ENCODE data around the gene AURKA. TPM values are rescaled to one million over a fixed set of nuclear protein-coding genes. Genes with fewer than 3 reads are reported as not detected.

Gene AURKA
- total and polyA plus RNA-seq, 4 donors = 0.88 to 41.6 (median 2.7) TPM

DNA sequence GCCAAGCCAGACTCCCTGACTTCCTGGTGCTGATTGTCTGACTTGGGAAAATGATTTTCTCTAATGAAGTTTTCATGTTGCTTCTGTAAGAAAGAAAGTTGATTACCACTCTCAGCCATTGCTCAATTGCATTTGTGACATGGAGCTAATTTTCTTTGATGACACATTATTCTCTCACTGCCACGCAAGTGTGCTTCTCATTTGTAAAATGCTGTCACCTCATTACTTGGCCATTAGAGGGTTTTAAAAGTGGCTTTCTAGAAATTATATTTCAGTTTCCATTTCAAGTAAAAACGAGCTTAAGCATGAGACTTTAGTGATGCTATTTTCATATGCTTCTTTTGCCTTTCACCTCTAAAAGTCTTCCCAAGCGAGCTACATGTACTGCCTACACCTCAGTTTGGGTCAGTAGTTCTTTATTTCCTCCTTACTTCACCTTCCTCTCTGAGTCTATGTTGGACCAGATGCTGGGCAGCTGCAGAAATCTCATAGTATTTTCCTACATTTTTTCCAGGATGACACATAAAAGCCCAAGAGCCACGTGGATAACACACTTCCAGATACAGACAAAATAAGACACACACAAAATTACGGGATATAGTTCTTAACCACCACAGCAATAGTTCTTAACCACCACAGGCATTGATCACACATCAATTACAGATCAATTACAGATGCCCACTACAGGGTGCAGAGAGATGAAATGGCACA lies 39.5 kb downstream of the AURKA start (continued):
- TF ChIP-seq, protein P1, sequence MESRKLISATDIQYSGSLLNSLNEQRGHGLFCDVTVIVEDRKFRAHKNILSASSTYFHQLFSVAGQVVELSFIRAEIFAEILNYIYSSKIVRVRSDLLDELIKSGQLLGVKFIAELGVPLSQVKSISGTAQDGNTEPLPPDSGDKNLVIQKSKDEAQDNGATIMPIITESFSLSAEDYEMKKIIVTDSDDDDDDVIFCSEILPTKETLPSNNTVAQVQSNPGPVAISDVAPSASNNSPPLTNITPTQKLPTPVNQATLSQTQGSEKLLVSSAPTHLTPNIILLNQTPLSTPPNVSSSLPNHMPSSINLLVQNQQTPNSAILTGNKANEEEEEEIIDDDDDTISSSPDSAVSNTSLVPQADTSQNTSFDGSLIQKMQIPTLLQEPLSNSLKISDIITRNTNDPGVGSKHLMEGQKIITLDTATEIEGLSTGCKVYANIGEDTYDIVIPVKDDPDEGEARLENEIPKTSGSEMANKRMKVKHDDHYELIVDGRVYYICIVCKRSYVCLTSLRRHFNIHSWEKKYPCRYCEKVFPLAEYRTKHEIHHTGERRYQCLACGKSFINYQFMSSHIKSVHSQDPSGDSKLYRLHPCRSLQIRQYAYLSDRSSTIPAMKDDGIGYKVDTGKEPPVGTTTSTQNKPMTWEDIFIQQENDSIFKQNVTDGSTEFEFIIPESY (IDR thresholded peaks at IDR 0.05) = no peak
- no peak for TF ChIP-seq RAD21 (IDR thresholded peaks at IDR 0.05)

DNA sequence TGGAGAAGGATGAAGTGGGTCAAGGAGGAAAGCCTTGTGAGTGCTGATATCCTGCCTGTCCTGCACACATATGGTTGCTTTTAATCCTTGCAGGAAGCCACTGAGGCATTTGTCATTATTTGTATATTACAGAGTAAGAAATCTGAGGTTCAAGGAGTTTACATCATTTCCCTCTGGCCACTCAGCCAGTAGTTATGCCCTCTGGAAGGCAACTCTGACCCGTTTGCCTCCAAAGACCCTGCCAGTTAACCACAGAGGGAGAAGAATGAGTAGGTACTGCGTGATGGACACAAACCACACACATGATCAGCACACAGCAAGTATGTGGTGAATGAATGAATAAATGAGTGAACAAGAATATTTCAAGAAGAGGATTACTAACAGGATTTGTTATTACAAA lies 41.2 kb downstream of the AURKA start:
- Histone ChIP-seq H3K9me3 (ENCODE audit: control insufficient read depth in 4 of 4, low read length in 3 of 4) (no peaks in the 10 kb centered on the region), H3K27ac (ENCODE audit: low read depth in 1 of 2, low read length in 2 of 2) (no peak overlapping the region), H3K4me1 (ENCODE audit: control insufficient read depth in 4 of 4, insufficient read depth in 4 of 4, low read length in 3 of 4) (peaks cover 0 to 11% (median 6%) of the 10 kb centered on the region in 4 donors), H3K27me3 (ENCODE audit: control insufficient read depth in 4 of 4, insufficient read depth in 4 of 4, low read length in 3 of 4) (no peaks in the 10 kb centered on the region), H3K9ac (ENCODE audit: low read depth in 1 of 2, low read length in 2 of 2) (no peak overlapping the region), H3K36me3 (ENCODE audit: control insufficient read depth in 4 of 4, insufficient read depth in 3 of 4, low read depth in 1 of 4, low read length in 3 of 4) (no peaks in the 10 kb centered on the region), H3K4me3 (ENCODE audit: low read depth in 1 of 3, low read length in 3 of 3) (no peak overlapping the region)
- TF ChIP-seq, protein P2, sequence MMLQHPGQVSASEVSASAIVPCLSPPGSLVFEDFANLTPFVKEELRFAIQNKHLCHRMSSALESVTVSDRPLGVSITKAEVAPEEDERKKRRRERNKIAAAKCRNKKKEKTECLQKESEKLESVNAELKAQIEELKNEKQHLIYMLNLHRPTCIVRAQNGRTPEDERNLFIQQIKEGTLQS (IDR thresholded peaks at IDR 0.05) = no peak
- TF ChIP-seq, protein P3, sequence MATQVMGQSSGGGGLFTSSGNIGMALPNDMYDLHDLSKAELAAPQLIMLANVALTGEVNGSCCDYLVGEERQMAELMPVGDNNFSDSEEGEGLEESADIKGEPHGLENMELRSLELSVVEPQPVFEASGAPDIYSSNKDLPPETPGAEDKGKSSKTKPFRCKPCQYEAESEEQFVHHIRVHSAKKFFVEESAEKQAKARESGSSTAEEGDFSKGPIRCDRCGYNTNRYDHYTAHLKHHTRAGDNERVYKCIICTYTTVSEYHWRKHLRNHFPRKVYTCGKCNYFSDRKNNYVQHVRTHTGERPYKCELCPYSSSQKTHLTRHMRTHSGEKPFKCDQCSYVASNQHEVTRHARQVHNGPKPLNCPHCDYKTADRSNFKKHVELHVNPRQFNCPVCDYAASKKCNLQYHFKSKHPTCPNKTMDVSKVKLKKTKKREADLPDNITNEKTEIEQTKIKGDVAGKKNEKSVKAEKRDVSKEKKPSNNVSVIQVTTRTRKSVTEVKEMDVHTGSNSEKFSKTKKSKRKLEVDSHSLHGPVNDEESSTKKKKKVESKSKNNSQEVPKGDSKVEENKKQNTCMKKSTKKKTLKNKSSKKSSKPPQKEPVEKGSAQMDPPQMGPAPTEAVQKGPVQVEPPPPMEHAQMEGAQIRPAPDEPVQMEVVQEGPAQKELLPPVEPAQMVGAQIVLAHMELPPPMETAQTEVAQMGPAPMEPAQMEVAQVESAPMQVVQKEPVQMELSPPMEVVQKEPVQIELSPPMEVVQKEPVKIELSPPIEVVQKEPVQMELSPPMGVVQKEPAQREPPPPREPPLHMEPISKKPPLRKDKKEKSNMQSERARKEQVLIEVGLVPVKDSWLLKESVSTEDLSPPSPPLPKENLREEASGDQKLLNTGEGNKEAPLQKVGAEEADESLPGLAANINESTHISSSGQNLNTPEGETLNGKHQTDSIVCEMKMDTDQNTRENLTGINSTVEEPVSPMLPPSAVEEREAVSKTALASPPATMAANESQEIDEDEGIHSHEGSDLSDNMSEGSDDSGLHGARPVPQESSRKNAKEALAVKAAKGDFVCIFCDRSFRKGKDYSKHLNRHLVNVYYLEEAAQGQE (IDR thresholded peaks at IDR 0.05) = no peak
- TF ChIP-seq YY1 (IDR thresholded peaks at IDR 0.05) = no peak
- TF ChIP-seq HNF4A (conservative IDR thresholded peaks at IDR 0.05) = no peak
- no peak for TF ChIP-seq FOXA2 (IDR thresholded peaks at IDR 0.05)
- TF ChIP-seq GABPA (IDR thresholded peaks at IDR 0.05 in 1 of 2, conservative IDR thresholded peaks at IDR 0.05 in 1 of 2) = no peak
- no peak for TF ChIP-seq FOXA1 (IDR thresholded peaks at IDR 0.05)
- TF ChIP-seq EGR1 (IDR thresholded peaks at IDR 0.05; ENCODE audit: low read depth in 2 of 2) = no peak
- no peak for TF ChIP-seq HNF4G (IDR thresholded peaks at IDR 0.05)
- DNase-seq (ENCODE audit: low spot score) = no peak
- 89% methylated on average over 2 of the region's 2 CpGs for WGBS

DNA sequence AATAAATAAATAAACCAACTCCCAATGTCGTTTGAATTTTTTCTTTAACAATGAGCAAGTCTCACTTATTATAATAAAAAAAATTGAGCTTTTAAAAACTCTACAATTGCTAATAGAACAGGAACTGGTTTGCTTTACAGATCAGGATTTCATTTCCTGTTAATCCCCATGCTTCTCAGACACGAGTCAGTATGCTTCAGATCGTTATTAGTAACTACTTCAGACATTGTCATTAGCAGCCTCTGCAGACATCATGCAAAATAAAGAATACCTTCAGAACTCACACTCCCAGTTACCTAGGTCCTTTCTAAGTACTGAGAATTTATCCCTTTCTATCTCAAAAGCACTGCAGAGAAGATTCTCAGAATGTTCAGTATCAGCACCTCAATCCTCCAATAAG lies 43.3 kb downstream of the AURKA start:
- Histone ChIP-seq H3K27ac (ENCODE audit: low read depth in 1 of 2, low read length in 2 of 2) (no peak overlapping the region), H3K4me1 (ENCODE audit: control insufficient read depth in 4 of 4, insufficient read depth in 4 of 4, low read length in 3 of 4) (peaks cover 2 to 16% (median 11%) of the 10 kb centered on the region in 4 donors), H3K9me3 (ENCODE audit: control insufficient read depth in 4 of 4, low read length in 3 of 4) (no peaks in the 10 kb centered on the region), H3K36me3 (ENCODE audit: control insufficient read depth in 4 of 4, insufficient read depth in 3 of 4, low read depth in 1 of 4, low read length in 3 of 4) (no peaks in the 10 kb centered on the region), H3K27me3 (ENCODE audit: control insufficient read depth in 4 of 4, insufficient read depth in 4 of 4, low read length in 3 of 4) (peaks cover 0 to 4% (median 2%) of the 10 kb centered on the region in 4 donors), H3K4me3 (ENCODE audit: low read depth in 1 of 3, low read length in 3 of 3) (no peak overlapping the region), H3K9ac (ENCODE audit: low read depth in 1 of 2, low read length in 2 of 2) (no peak overlapping the region)
- WGBS = 16% methylated on average over 3 of the region's 3 CpGs
- DNase-seq (ENCODE audit: low spot score) = no peak
- TF ChIP-seq SP1 (IDR thresholded peaks at IDR 0.05) (no peak), EGR1 (IDR thresholded peaks at IDR 0.05; ENCODE audit: low read depth in 2 of 2) (no peak), JUND (IDR thresholded peaks at IDR 0.05) (no peak), FOXA2 (IDR thresholded peaks at IDR 0.05) (no peak), RXRA (IDR thresholded peaks at IDR 0.05) (no peak), YY1 (IDR thresholded peaks at IDR 0.05) (no peak), GABPA (IDR thresholded peaks at IDR 0.05 in 1 of 2, conservative IDR thresholded peaks at IDR 0.05 in 1 of 2) (no peak)
- TF ChIP-seq, protein P1 (IDR thresholded peaks at IDR 0.05) = no peak
- TF ChIP-seq, protein P4, sequence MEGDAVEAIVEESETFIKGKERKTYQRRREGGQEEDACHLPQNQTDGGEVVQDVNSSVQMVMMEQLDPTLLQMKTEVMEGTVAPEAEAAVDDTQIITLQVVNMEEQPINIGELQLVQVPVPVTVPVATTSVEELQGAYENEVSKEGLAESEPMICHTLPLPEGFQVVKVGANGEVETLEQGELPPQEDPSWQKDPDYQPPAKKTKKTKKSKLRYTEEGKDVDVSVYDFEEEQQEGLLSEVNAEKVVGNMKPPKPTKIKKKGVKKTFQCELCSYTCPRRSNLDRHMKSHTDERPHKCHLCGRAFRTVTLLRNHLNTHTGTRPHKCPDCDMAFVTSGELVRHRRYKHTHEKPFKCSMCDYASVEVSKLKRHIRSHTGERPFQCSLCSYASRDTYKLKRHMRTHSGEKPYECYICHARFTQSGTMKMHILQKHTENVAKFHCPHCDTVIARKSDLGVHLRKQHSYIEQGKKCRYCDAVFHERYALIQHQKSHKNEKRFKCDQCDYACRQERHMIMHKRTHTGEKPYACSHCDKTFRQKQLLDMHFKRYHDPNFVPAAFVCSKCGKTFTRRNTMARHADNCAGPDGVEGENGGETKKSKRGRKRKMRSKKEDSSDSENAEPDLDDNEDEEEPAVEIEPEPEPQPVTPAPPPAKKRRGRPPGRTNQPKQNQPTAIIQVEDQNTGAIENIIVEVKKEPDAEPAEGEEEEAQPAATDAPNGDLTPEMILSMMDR (IDR thresholded peaks at IDR 0.05; ENCODE audit: low read depth, low read length, missing input control) = no peak
- TF ChIP-seq, protein P3 (IDR thresholded peaks at IDR 0.05) = no peak

Measured in liver (tissue), 9 donors.